Tibial nerve (tissue), 4 donors: Measurements from ENCODE around the gene POLR1G. TPM values are rescaled to one million over a fixed set of nuclear protein-coding genes. Genes with fewer than 3 reads are reported as not detected.

Source experiments
- DNase-seq, 2 donors: peaks; one replicate each; pipeline ENCODE4 v3.0.0-alpha.2; 2019; ENCODE audit warnings: low spot score in 2 of 2
- H3K27ac ChIP-seq, 4 donors: fragments of 200-600 bp; sonication (generic) in 3 of 4; one replicate each; pipeline ENCODE4 v1.5.1; 2017 to 2019; ENCODE audit warnings: mild to moderate bottlenecking in 1 of 4
- H3K27me3 ChIP-seq, 2 donors: fragments of 200-600 bp; sonication (generic) in 1 of 2; one replicate each; pipeline versions ENCODE4 v1.5.1 to v1.6.0; 2017 to 2019
- H3K36me3 ChIP-seq, 3 donors: fragments of 200-600 bp; sonication (generic); one replicate each; pipeline ENCODE4 v1.5.1; 2018 to 2019
- H3K4me1 ChIP-seq, 4 donors: fragments of 200-600 bp; sonication (generic) in 3 of 4; one replicate each; pipeline ENCODE4 v1.5.1; 2017 to 2019
- H3K4me3 ChIP-seq, 4 donors: fragments of 200-600 bp; sonication (generic) in 3 of 4; one replicate each; pipeline ENCODE4 v1.5.1; 2017 to 2019; ENCODE audit warnings: mild to moderate bottlenecking in 1 of 4, moderate library complexity in 1 of 4
- H3K9me3 ChIP-seq, 4 donors: fragments of 200-600 bp; sonication (generic) in 3 of 4; one replicate each; pipeline ENCODE4 v1.5.1; 2017 to 2019
- EP300 ChIP-seq, 2 donors: sonication (generic); formaldehyde crosslinking; IDR thresholded peaks; one replicate each; pipeline ENCODE4 v1.6.1; 2017; ENCODE audit warnings: antibody characterized with exemption in 2 of 2, mild to moderate bottlenecking in 1 of 2
- POLR2A ChIP-seq, 2 donors: fragments of 450-650 bp; IDR thresholded peaks; one replicate each; pipeline ENCODE4 v1.6.1; 2017; ENCODE audit warnings: antibody characterized with exemption in 2 of 2, mild to moderate bottlenecking in 2 of 2, moderate library complexity in 2 of 2
- WGBS, 2 donors: methylation state at CpG; one replicate each; pipeline ENCODE4 v1.1.5; 2018; 5-methylcytosine and 5-hydroxymethylcytosine counted together
- total RNA-seq, 4 donors: library from RNA; depleted of rRNA; stranded (reverse); fragments of >200 nt; gene quantifications; one replicate each; pipeline ENCODE4 v1.1.0, GENCODE V29; 2016
- TF ChIP-seq, protein P1 (sequence below), 5 experiments: fragments of 200-600 bp in 3 of 5; fragments of 450-650 bp in 2 of 5; sonication (generic) in 3 of 5; IDR thresholded peaks; one replicate each; pipeline ENCODE4 v1.5.1; 2016 to 2019; ENCODE audit warnings: antibody characterized with exemption in 5 of 5, mild to moderate bottlenecking in 3 of 5, moderate library complexity in 2 of 5

The POLR1G gene
- total RNA-seq, 4 donors from 2014 or later, result 2.2 to 10.8 (median 6.2) TPM

DNA sequence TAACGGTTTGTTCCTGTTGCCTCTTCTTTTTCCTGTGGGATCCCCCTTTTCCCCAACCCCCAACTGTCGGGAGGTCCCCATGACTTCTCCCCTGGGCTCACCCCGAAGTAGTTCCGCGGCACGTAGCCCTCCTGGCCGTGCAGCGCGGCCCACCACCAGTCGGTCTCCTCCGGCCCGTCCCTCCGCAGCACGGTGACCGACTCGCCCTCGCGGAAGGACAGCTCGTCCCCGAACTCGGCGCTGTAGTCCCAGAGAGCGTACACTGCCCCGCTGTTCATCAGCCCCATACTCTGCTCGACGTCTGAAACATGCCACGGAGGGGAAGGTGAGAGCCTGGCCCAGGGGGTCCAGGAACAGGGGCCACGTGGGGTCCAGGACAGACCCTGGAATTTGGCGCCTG is 24.0 kb upstream of the POLR1G start:
- no peaks in the 10 kb centered on the region for H3K36me3 ChIP-seq

DNA sequence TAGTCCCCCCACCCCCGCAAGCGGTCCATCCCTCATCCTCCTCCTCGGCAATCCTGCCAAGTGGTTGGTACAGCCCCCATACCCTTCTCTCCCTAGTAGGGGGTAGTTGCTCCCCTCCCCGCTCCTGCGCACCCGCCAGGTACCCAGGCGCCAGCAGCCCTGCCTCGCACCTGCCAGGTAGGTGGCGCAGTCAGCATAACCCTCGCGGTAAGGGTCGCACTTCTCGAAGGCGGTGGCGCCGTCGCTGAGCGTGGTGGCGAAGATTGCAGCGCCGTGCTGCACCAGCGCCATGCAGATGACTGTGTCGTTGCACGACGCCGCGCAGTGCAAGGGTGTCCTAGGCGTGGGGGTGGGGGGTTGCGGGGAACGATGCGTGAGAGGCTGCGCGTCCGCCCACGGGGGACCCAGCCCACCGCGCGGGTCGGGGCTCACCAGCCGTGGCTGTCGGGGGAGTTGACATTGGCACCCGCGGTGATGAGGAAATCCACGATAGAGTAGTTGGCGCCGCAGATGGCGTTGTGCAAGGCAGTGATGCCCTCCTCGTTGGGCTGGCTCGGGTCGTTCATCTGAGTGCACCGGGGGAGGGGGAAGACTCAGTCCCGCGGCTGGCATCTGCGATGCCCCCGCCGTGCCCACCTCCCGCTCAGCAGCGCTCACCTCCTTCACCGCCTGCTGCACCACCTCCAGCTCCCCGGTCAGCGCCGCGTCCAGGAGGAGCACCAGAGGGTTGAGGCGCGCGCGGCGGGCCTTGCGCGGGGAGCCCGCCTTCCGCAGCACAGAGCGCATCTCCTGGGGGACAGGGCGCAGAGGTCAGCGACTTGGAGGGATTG is 20.8 kb upstream of the POLR1G start:
- no peak for DNase-seq
- Histone ChIP-seq H3K27me3 (peaks cover 0 to 26% of the 10 kb centered on the region in 2 donors), H3K4me1 (peaks cover 0 to 11% (median 4%) of the 10 kb centered on the region in 4 donors), H3K4me3 (no peak overlapping the region), H3K9me3 (no peaks in the 10 kb centered on the region), H3K27ac (no peak overlapping the region), H3K36me3 (no peaks in the 10 kb centered on the region)
- TF ChIP-seq, protein P1, sequence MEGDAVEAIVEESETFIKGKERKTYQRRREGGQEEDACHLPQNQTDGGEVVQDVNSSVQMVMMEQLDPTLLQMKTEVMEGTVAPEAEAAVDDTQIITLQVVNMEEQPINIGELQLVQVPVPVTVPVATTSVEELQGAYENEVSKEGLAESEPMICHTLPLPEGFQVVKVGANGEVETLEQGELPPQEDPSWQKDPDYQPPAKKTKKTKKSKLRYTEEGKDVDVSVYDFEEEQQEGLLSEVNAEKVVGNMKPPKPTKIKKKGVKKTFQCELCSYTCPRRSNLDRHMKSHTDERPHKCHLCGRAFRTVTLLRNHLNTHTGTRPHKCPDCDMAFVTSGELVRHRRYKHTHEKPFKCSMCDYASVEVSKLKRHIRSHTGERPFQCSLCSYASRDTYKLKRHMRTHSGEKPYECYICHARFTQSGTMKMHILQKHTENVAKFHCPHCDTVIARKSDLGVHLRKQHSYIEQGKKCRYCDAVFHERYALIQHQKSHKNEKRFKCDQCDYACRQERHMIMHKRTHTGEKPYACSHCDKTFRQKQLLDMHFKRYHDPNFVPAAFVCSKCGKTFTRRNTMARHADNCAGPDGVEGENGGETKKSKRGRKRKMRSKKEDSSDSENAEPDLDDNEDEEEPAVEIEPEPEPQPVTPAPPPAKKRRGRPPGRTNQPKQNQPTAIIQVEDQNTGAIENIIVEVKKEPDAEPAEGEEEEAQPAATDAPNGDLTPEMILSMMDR (IDR thresholded peaks at IDR 0.05), result no peak
- TF ChIP-seq POLR2A (IDR thresholded peaks at IDR 0.05), result no peak
- no peak for TF ChIP-seq EP300 (IDR thresholded peaks at IDR 0.05)
- 6 to 10% methylated on average over 20 to 33 of the region's 75 CpGs for WGBS, 2 donors

More for the DNA sequence above, 24.0 kb upstream of the POLR1G start:
- H3K4me1 ChIP-seq, result peaks cover 0 to 11% (median 4%) of the 10 kb centered on the region in 4 donors
- peaks cover 0 to 26% of the 10 kb centered on the region in 2 donors for H3K27me3 ChIP-seq
- no peaks in the 10 kb centered on the region for H3K9me3 ChIP-seq
- TF ChIP-seq EP300 (IDR thresholded peaks at IDR 0.05) (no peak), POLR2A (IDR thresholded peaks at IDR 0.05) (no peak)
- TF ChIP-seq, protein P1 (IDR thresholded peaks at IDR 0.05), result no peak
- WGBS, 2 donors, result 82 to 91% methylated on average over 26 to 29 of the region's 29 CpGs
- no peak overlapping the region for H3K27ac ChIP-seq
- no peak overlapping the region for H3K4me3 ChIP-seq
- DNase-seq, result no peak

DNA sequence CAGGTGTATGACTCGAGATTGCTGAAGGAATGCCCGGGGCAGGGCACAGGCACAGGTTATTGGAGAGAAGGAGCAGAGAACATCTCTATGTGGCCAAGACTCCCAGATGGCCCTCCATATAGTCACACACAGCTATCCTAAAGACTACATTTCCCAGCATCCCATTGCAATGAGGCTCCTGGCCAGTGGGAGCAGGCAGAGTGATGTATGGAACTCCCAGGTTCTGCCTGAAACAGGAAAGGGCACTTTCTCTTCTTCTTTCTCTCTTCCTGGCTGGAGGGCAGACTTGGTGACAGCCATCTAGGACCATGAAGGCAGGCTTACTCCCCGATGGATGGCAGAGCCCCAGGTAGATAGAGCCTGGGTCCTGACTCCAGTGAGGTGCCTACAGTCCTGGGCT is 15.1 kb upstream of the POLR1G start:
- Histone ChIP-seq H3K36me3 (peaks cover 0 to 7% (median 0%) of the 10 kb centered on the region in 3 donors), H3K4me1 (no peaks in the 10 kb centered on the region), H3K4me3 (no peak overlapping the region), H3K27ac (no peak overlapping the region), H3K27me3 (peaks cover 0 to 17% of the 10 kb centered on the region in 2 donors), H3K9me3 (no peaks in the 10 kb centered on the region)
- TF ChIP-seq, protein P1 (IDR thresholded peaks at IDR 0.05), result no peak
- no peak for TF ChIP-seq EP300 (IDR thresholded peaks at IDR 0.05)
- TF ChIP-seq POLR2A (IDR thresholded peaks at IDR 0.05), result no peak
- WGBS, 2 donors, result 61 to 77% methylated on average over 3 of the region's 3 CpGs
- DNase-seq, result no peak

DNA sequence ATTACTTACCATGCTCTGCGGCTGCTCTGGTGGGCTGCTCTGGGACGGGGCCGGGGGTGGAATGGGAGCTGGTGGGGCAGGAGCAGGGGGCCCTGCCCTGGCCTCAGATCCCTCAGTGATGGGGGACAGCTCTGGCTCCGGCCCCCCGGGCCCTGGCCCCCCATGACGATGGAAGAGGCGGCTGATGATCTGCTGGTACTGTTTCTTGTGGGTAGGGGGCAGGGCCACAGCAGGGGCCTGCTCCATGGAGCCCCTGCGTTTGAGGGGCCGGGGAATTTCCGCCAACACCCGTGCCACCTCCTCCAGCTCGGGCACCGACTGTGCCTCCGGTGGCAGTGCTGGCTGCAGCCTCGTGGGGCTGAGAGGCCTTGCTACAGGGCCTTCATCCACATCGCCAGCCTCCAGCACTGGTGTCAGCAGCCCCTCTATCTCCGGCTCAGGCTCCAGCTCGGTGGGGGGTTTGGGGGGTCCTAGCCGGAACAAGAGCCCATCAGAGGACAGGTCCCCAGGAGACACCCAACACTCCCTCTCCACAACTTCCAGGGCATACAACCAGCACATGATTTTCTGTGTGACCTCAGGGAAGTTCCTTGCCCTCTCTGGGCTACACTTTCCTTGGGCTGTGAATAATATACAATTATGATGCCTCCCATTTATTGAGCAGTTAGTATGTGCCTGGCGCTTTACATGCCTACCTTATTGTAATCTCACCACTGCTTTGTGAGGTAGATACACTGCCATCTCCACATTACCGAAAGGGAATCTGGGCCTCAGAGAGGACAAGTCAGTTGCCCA is 14.4 kb upstream of the POLR1G start:
- H3K4me1 ChIP-seq, result no peaks in the 10 kb centered on the region
- no peaks in the 10 kb centered on the region for H3K9me3 ChIP-seq
- DNase-seq, result no peak
- TF ChIP-seq POLR2A (IDR thresholded peaks at IDR 0.05) (no peak), EP300 (IDR thresholded peaks at IDR 0.05) (no peak)
- TF ChIP-seq, protein P1 (IDR thresholded peaks at IDR 0.05), result no peak
- H3K27me3 ChIP-seq, result peaks cover 0 to 16% of the 10 kb centered on the region in 2 donors
- H3K4me3 ChIP-seq, result no peak overlapping the region
- 92 to 95% methylated on average over 13 to 21 of the region's 21 CpGs for WGBS, 2 donors
- H3K36me3 ChIP-seq, result peaks cover 0 to 7% (median 0%) of the 10 kb centered on the region in 3 donors
- no peak overlapping the region for H3K27ac ChIP-seq
